ENCODE measurements around the gene JUND. TPM values are rescaled to one million over a fixed set of nuclear protein-coding genes. Genes with fewer than 3 reads are reported as not detected.
A peak's percentile ranks its signal among the peaks of the same experiment; 100 is the strongest.

Gene JUND
- polyA plus RNA-seq, 1 of the 3 experiments (the other 2 are of a cell fraction), result 115 TPM

DNA sequence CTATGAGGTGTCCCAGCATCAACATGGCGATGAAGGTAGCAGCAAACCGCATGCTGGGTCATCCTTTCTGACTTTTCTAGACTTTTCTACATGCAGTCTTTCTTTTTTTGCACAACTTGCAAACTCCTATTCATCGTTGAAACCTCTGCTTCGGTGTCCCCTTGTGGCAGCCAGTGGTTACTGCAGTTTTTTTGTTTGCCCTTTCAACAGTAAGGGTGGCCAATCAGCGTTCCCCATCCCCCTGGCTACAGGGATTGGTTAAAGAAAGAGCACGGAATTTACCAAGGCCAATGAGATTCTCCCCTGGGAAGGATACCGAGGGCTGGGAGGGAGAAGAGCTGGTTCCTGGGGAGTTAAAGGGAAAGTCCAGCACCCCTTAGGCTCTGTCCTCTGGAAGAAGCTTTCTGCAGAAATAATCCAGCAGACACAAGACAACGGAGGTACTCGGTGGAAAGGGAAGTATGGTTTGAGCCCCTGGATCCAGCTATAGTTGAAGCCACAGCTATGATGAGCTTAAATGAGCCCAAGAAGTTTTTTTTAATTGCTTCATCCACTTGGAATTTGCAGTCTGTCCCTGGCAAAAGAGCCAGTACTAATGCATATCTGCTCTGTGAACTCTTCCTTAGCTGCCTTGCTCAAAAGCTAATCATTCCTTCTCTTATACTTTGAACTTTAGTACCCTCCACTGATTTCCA, 47.1 kb upstream of the JUND start:
- DNase-seq, result peak; percentile 94
- Histone ChIP-seq H3K9me3 (no peaks in the 10 kb centered on the region), H4K20me1 (ENCODE audit: insufficient read depth) (no peaks in the 10 kb centered on the region), H3K27me3 (ENCODE audit: insufficient read depth) (no peaks in the 10 kb centered on the region), H3K36me3 (replicated peaks in 1 of 2; ENCODE audit: control insufficient read depth in 1 of 2, insufficient read depth in 2 of 2, low read length in 1 of 2) (no peaks in the 10 kb centered on the region), H2AFZ (ENCODE audit: low read depth) (peak overlapping the region; percentile 83), H3K4me3 (ENCODE audit: low read depth in 2 of 2, low read length in 1 of 2) (peak overlapping the region; percentile 39 to 52), H3K27ac (ENCODE audit: low read depth in 2 of 2, low read length in 1 of 2) (peak overlapping the region; percentile 63 to 84), H3K4me2 (peak overlapping the region; percentile 74), H3K9me2 (no peaks in the 10 kb centered on the region), H3K9ac (peak overlapping the region; percentile 58), H3K4me1 (ENCODE audit: control insufficient read depth in 1 of 2, insufficient read depth in 2 of 2, low read depth in 1 of 2, low read length in 1 of 2) (peaks cover 10 to 14% of the 10 kb centered on the region in 2 experiments; a peak in 2 of 4 replicates), H3F3A (replicated peaks; ENCODE audit: insufficient read depth) (peaks cover 11% of the 10 kb centered on the region), H3K79me2 (ENCODE audit: insufficient read depth) (no peaks in the 10 kb centered on the region)
- 0% methylated on average over 9 of the region's 9 CpGs for WGBS (ENCODE audit: low lambda C conversion rate)
- TF ChIP-seq, protein P1, sequence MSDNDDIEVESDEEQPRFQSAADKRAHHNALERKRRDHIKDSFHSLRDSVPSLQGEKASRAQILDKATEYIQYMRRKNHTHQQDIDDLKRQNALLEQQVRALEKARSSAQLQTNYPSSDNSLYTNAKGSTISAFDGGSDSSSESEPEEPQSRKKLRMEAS (IDR thresholded peaks at IDR 0.05; ENCODE audit: low read depth), result peak; percentile 95
- TF ChIP-seq SMC3 (IDR thresholded peaks at IDR 0.05; ENCODE audit: low read depth, low read length), result peak; percentile 93
- TF ChIP-seq, protein P2, sequence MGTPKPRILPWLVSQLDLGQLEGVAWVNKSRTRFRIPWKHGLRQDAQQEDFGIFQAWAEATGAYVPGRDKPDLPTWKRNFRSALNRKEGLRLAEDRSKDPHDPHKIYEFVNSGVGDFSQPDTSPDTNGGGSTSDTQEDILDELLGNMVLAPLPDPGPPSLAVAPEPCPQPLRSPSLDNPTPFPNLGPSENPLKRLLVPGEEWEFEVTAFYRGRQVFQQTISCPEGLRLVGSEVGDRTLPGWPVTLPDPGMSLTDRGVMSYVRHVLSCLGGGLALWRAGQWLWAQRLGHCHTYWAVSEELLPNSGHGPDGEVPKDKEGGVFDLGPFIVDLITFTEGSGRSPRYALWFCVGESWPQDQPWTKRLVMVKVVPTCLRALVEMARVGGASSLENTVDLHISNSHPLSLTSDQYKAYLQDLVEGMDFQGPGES (IDR thresholded peaks at IDR 0.05; ENCODE audit: low read depth, low read length), result no peak; the same call in 1 of the 2 replicates
- no peak for TF ChIP-seq NRF1 (IDR thresholded peaks at IDR 0.05; ENCODE audit: low read depth, low read length)
- TF ChIP-seq POLR2AphosphoS5 (IDR thresholded peaks at IDR 0.05; ENCODE audit: low read depth, low read length), result peak; percentile 84
- no peak for TF ChIP-seq FOXJ3 (CRISPR knock-in tag; IDR thresholded peaks at IDR 0.05)
- TF ChIP-seq GABPA (IDR thresholded peaks at IDR 0.05; ENCODE audit: low read depth), result no peak
- TF ChIP-seq TAF1 (IDR thresholded peaks at IDR 0.05; ENCODE audit: borderline replicate concordance, low read depth, low read length), result peak; percentile 36; the same call in 1 of the 2 replicates
- TF ChIP-seq EP300 (IDR thresholded peaks at IDR 0.05; ENCODE audit: borderline replicate concordance in 1 of 2, low read depth in 1 of 2, low read length in 1 of 2), result peak in 1 of 2 experiments; percentile 53; a peak in 2 of 4 replicates
- no peak for TF ChIP-seq GATA2 (CRISPR knock-in tag; IDR thresholded peaks at IDR 0.05)
- peak; percentile 90 for TF ChIP-seq RAD21 (IDR thresholded peaks at IDR 0.05; ENCODE audit: low read length)
- TF ChIP-seq, protein P3, sequence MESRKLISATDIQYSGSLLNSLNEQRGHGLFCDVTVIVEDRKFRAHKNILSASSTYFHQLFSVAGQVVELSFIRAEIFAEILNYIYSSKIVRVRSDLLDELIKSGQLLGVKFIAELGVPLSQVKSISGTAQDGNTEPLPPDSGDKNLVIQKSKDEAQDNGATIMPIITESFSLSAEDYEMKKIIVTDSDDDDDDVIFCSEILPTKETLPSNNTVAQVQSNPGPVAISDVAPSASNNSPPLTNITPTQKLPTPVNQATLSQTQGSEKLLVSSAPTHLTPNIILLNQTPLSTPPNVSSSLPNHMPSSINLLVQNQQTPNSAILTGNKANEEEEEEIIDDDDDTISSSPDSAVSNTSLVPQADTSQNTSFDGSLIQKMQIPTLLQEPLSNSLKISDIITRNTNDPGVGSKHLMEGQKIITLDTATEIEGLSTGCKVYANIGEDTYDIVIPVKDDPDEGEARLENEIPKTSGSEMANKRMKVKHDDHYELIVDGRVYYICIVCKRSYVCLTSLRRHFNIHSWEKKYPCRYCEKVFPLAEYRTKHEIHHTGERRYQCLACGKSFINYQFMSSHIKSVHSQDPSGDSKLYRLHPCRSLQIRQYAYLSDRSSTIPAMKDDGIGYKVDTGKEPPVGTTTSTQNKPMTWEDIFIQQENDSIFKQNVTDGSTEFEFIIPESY (IDR thresholded peaks at IDR 0.05; ENCODE audit: borderline replicate concordance, low read depth), result no peak
- TF ChIP-seq, protein P4, sequence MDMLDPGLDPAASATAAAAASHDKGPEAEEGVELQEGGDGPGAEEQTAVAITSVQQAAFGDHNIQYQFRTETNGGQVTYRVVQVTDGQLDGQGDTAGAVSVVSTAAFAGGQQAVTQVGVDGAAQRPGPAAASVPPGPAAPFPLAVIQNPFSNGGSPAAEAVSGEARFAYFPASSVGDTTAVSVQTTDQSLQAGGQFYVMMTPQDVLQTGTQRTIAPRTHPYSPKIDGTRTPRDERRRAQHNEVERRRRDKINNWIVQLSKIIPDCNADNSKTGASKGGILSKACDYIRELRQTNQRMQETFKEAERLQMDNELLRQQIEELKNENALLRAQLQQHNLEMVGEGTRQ (IDR thresholded peaks at IDR 0.05; ENCODE audit: borderline replicate concordance, low read depth, low read length), result no peak
- no peak for TF ChIP-seq TEAD4 (IDR thresholded peaks at IDR 0.05; ENCODE audit: borderline replicate concordance, insufficient read depth)
- no peak for TF ChIP-seq TCF12 (IDR thresholded peaks at IDR 0.05)
- TF ChIP-seq, protein P5, sequence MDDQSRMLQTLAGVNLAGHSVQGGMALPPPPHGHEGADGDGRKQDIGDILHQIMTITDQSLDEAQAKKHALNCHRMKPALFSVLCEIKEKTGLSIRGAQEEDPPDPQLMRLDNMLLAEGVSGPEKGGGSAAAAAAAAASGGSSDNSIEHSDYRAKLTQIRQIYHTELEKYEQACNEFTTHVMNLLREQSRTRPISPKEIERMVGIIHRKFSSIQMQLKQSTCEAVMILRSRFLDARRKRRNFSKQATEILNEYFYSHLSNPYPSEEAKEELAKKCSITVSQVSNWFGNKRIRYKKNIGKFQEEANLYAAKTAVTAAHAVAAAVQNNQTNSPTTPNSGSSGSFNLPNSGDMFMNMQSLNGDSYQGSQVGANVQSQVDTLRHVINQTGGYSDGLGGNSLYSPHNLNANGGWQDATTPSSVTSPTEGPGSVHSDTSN (IDR thresholded peaks at IDR 0.05), result no peak
- TF ChIP-seq RCOR1 (IDR thresholded peaks at IDR 0.05; ENCODE audit: low read length), result no peak
- TF ChIP-seq NFIC (IDR thresholded peaks at IDR 0.05; ENCODE audit: borderline replicate concordance), result no peak
- TF ChIP-seq RFX5 (IDR thresholded peaks at IDR 0.05; ENCODE audit: low read length), result peak; percentile 93
- TF ChIP-seq, protein P6, sequence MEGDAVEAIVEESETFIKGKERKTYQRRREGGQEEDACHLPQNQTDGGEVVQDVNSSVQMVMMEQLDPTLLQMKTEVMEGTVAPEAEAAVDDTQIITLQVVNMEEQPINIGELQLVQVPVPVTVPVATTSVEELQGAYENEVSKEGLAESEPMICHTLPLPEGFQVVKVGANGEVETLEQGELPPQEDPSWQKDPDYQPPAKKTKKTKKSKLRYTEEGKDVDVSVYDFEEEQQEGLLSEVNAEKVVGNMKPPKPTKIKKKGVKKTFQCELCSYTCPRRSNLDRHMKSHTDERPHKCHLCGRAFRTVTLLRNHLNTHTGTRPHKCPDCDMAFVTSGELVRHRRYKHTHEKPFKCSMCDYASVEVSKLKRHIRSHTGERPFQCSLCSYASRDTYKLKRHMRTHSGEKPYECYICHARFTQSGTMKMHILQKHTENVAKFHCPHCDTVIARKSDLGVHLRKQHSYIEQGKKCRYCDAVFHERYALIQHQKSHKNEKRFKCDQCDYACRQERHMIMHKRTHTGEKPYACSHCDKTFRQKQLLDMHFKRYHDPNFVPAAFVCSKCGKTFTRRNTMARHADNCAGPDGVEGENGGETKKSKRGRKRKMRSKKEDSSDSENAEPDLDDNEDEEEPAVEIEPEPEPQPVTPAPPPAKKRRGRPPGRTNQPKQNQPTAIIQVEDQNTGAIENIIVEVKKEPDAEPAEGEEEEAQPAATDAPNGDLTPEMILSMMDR (IDR thresholded peaks at IDR 0.05), result peak; percentile 93
- ChIA-PET CTCF (interaction anchor here (0.6 to 7.7 kb wide), 18 partner anchors 10 to 215 kb away, joined by 3 to 216 read pairs (median 4); partner anchors contain the start of genes IQCN and JUND), POLR2A (interaction anchor here (0.6 to 1.6 kb wide), 7 partner anchors 10 to 1069 kb away, joined by 3 to 34 read pairs (median 4); partner anchors contain the start of gene JUND)
